Measurements from ENCODE around the gene GMPS.

GRCh38 chr3:155948476-155948875, 78.0 kb downstream of the GMPS start:
- no peak for TF ChIP-seq CTCF (IDR thresholded peaks at IDR 0.05 in 2 of 3, conservative IDR thresholded peaks at IDR 0.05 in 1 of 3; ENCODE audit: borderline replicate concordance in 1 of 3, insufficient read depth in 1 of 3, low read depth in 2 of 3, low read length in 2 of 3)
- no peak for TF ChIP-seq POLR2AphosphoS5 (IDR thresholded peaks at IDR 0.05; ENCODE audit: low read depth, low read length)
- no peak for TF ChIP-seq MAX (IDR thresholded peaks at IDR 0.05)
- TF ChIP-seq EZH2 (IDR thresholded peaks at IDR 0.05), result no peak
